HEK293 (cell line): Measurements from ENCODE around the gene COPZ1.

Experiments
- BCL11A ChIP-seq: fragments of 450-650 bp; formaldehyde crosslinking; IDR thresholded peaks from 2 replicates; pipeline ENCODE4 v1.5.1; 2016; ENCODE audit warnings: low read depth, missing biosample characterization, missing genetic modification characterization
- GFI1B ChIP-seq: fragments of 450-650 bp; formaldehyde crosslinking; IDR thresholded peaks from 2 replicates; pipeline ENCODE4 v1.5.1; 2016; ENCODE audit warnings: missing biosample characterization, missing genetic modification characterization
- GLIS2 ChIP-seq: fragments of 450-650 bp; formaldehyde crosslinking; IDR thresholded peaks from 2 replicates; pipeline ENCODE4 v1.5.1; 2016; ENCODE audit warnings: missing biosample characterization, missing genetic modification characterization
- KLF10 ChIP-seq: fragments of 450-650 bp; IDR thresholded peaks from 2 replicates; pipeline ENCODE4 v1.5.1; 2018; ENCODE audit warnings: missing biosample characterization, mild to moderate bottlenecking, missing genetic modification characterization
- MZF1 ChIP-seq: fragments of 450-650 bp; formaldehyde crosslinking; IDR thresholded peaks from 2 replicates; pipeline ENCODE4 v1.5.1; 2017; ENCODE audit warnings: missing biosample characterization, missing genetic modification characterization, borderline replicate concordance
- ZBTB17 ChIP-seq: fragments of 450-650 bp; formaldehyde crosslinking; IDR thresholded peaks from 2 replicates; pipeline ENCODE4 v1.5.1; 2016; ENCODE audit warnings: missing biosample characterization, missing genetic modification characterization
- ZBTB8A ChIP-seq: fragments of 450-650 bp; formaldehyde crosslinking; IDR thresholded peaks from 2 replicates; pipeline ENCODE4 v1.5.1; 2016; ENCODE audit warnings: missing biosample characterization, missing genetic modification characterization
- ZEB2 ChIP-seq: fragments of 450-650 bp; formaldehyde crosslinking; IDR thresholded peaks from 2 replicates; pipeline ENCODE4 v1.5.1; 2016; ENCODE audit warnings: missing biosample characterization, missing genetic modification characterization
- ZIC2 ChIP-seq: fragments of 450-650 bp; formaldehyde crosslinking; IDR thresholded peaks from 2 replicates; pipeline ENCODE4 v1.5.1; 2016; ENCODE audit warnings: missing biosample characterization, missing genetic modification characterization
- ZNF121 ChIP-seq: fragments of 450-650 bp; formaldehyde crosslinking; IDR thresholded peaks from 2 replicates; pipeline ENCODE4 v1.5.1; 2016; ENCODE audit warnings: missing biosample characterization, missing genetic modification characterization
- ZNF132 ChIP-seq: fragments of 450-650 bp; formaldehyde crosslinking; IDR thresholded peaks from 2 replicates; pipeline ENCODE4 v1.5.1; 2017; ENCODE audit warnings: missing biosample characterization, missing genetic modification characterization, borderline replicate concordance
- ZNF155 ChIP-seq: fragments of 450-650 bp; formaldehyde crosslinking; IDR thresholded peaks from 2 replicates; pipeline ENCODE4 v1.5.1; 2016; ENCODE audit warnings: missing biosample characterization, missing genetic modification characterization
- ZNF174 ChIP-seq: fragments of 450-650 bp; formaldehyde crosslinking; IDR thresholded peaks from 2 replicates; pipeline ENCODE4 v1.5.0; 2017; ENCODE audit warnings: missing biosample characterization, mild to moderate bottlenecking, missing genetic modification characterization
- ZNF266 ChIP-seq: fragments of 450-650 bp; formaldehyde crosslinking; IDR thresholded peaks from 2 replicates; pipeline ENCODE4 v1.5.1; 2016; ENCODE audit warnings: missing biosample characterization, missing genetic modification characterization, low read depth
- ZNF274 ChIP-seq, 2 experiments: fragments of 200-500 bp in 1 of 2; fragments of 450-650 bp in 1 of 2; sonication (Bioruptor generic) in 1 of 2; formaldehyde crosslinking in 1 of 2; IDR thresholded peaks; 2 replicates each; pipeline versions ENCODE4 v1.5.1 to v1.6.1; 2014 to 2016; ENCODE audit warnings: borderline replicate concordance in 1 of 2, inconsistent platforms in 1 of 2, low read length in 1 of 2, missing biosample characterization in 1 of 2, missing genetic modification characterization in 1 of 2
- ZNF335 ChIP-seq: fragments of 450-650 bp; formaldehyde crosslinking; conservative IDR thresholded peaks from 2 replicates; pipeline ENCODE4 v1.5.1; 2016; ENCODE audit warnings: missing biosample characterization, missing genetic modification characterization
- ZNF404 ChIP-seq: fragments of 450-650 bp; formaldehyde crosslinking; IDR thresholded peaks from 2 replicates; pipeline ENCODE4 v1.5.1; 2017; ENCODE audit warnings: missing biosample characterization, missing genetic modification characterization
- ZNF514 ChIP-seq: fragments of 450-650 bp; formaldehyde crosslinking; IDR thresholded peaks from 2 replicates; pipeline ENCODE4 v1.5.1; 2016; ENCODE audit warnings: missing biosample characterization, missing genetic modification characterization
- ZNF529 ChIP-seq: fragments of 450-650 bp; formaldehyde crosslinking; IDR thresholded peaks from 2 replicates; pipeline ENCODE4 v1.5.1; 2017; ENCODE audit warnings: missing genetic modification characterization, missing biosample characterization; ENCODE audit not compliant: insufficient replicate concordance
- ZNF544 ChIP-seq: fragments of 450-650 bp; formaldehyde crosslinking; IDR thresholded peaks from 2 replicates; pipeline ENCODE4 v1.5.0; 2017; ENCODE audit warnings: missing biosample characterization, missing genetic modification characterization
- ZNF561 ChIP-seq: fragments of 450-650 bp; IDR thresholded peaks from 2 replicates; pipeline ENCODE4 v1.5.1; 2018; ENCODE audit warnings: missing biosample characterization, missing genetic modification characterization, borderline replicate concordance
- ZNF701 ChIP-seq: fragments of 450-650 bp; formaldehyde crosslinking; IDR thresholded peaks from 2 replicates; pipeline ENCODE4 v1.5.1; 2016; ENCODE audit warnings: missing biosample characterization, missing genetic modification characterization
- ZNF777 ChIP-seq: fragments of 450-650 bp; formaldehyde crosslinking; IDR thresholded peaks from 2 replicates; pipeline ENCODE4 v1.5.1; 2017; ENCODE audit warnings: missing biosample characterization, missing genetic modification characterization, borderline replicate concordance
- TF ChIP-seq, protein P1 (sequence below): fragments of 450-650 bp; formaldehyde crosslinking; IDR thresholded peaks from 2 replicates; pipeline ENCODE4 v1.5.1; 2016; ENCODE audit warnings: missing biosample characterization, missing genetic modification characterization
- TF ChIP-seq, protein P2 (sequence below): fragments of 450-650 bp; formaldehyde crosslinking; IDR thresholded peaks from 2 replicates; pipeline ENCODE4 v1.5.1; 2017; ENCODE audit warnings: missing biosample characterization, missing genetic modification characterization
- TF ChIP-seq, protein P3 (sequence below): fragments of 450-650 bp; formaldehyde crosslinking; conservative IDR thresholded peaks from 2 replicates; pipeline ENCODE4 v1.5.1; 2016; ENCODE audit warnings: low read depth, missing biosample characterization, missing genetic modification characterization
- TF ChIP-seq, protein P4 (sequence below): sonication (generic); formaldehyde crosslinking; IDR thresholded peaks from 2 replicates; pipeline ENCODE4 v1.8.1; 2022; ENCODE audit warnings: mild to moderate bottlenecking, moderate library complexity, missing genetic modification reagents
- TF ChIP-seq, protein P5 (sequence below): fragments of 450-650 bp; formaldehyde crosslinking; IDR thresholded peaks from 2 replicates; pipeline ENCODE4 v1.5.1; 2016; ENCODE audit warnings: missing biosample characterization, missing genetic modification characterization

The COPZ1 gene

DNA sequence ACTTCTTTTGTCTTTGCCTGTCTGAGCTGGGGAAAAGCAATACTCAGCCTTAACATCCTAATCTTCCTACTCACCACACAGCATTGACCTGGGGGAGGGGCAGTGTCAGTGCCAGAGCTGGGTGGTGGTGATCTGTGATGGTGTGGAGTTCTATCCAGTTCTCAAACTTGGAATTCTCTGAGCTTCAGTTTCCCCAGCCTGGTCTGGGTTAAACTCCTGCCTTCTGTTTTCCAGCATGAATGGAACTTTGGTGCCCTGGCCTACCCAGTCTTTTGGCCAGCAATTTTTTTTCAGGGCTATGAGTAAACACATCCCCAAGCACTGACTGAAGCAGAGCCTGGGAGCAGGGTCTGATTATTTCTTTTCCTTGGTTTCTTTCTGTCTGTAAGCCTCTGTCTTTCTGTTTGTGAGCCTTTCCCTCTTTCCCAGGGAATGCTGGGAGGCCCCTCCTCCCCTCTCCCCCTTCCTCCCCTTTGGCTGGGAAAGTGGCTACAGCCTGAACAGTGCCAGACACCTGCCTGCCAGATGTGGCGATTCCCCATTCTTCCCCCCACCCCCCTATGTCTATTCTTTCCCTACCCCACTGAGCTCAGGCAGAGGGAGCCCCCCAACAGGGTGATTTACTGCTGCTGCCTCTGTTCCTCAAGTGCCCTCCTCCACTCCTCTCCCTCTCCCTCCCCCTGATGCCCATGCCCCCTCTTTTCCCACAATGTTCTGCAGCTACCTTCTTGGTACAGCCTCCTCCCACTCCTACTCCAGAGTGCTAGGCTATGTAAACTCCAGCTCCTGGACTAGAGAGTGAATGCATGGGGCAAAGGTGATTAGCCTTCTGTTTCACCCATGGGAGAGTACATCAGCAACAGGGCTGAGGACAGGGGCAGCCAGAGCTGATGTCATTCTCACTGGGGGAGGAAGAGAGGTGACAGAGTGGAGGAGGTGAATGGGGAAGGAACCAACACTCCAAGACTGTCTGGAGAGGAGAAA is 28.3 kb downstream of the COPZ1 start (continued):
- TF ChIP-seq, protein P1, sequence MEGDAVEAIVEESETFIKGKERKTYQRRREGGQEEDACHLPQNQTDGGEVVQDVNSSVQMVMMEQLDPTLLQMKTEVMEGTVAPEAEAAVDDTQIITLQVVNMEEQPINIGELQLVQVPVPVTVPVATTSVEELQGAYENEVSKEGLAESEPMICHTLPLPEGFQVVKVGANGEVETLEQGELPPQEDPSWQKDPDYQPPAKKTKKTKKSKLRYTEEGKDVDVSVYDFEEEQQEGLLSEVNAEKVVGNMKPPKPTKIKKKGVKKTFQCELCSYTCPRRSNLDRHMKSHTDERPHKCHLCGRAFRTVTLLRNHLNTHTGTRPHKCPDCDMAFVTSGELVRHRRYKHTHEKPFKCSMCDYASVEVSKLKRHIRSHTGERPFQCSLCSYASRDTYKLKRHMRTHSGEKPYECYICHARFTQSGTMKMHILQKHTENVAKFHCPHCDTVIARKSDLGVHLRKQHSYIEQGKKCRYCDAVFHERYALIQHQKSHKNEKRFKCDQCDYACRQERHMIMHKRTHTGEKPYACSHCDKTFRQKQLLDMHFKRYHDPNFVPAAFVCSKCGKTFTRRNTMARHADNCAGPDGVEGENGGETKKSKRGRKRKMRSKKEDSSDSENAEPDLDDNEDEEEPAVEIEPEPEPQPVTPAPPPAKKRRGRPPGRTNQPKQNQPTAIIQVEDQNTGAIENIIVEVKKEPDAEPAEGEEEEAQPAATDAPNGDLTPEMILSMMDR = no peak
- TF ChIP-seq ZNF514 = no peak
- TF ChIP-seq BCL11A = no peak
- TF ChIP-seq ZNF404 (tag by site-specific recombination) = no peak
- TF ChIP-seq, protein P2, sequence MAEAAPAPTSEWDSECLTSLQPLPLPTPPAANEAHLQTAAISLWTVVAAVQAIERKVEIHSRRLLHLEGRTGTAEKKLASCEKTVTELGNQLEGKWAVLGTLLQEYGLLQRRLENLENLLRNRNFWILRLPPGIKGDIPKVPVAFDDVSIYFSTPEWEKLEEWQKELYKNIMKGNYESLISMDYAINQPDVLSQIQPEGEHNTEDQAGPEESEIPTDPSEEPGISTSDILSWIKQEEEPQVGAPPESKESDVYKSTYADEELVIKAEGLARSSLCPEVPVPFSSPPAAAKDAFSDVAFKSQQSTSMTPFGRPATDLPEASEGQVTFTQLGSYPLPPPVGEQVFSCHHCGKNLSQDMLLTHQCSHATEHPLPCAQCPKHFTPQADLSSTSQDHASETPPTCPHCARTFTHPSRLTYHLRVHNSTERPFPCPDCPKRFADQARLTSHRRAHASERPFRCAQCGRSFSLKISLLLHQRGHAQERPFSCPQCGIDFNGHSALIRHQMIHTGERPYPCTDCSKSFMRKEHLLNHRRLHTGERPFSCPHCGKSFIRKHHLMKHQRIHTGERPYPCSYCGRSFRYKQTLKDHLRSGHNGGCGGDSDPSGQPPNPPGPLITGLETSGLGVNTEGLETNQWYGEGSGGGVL = peak; percentile 99
- no peak for TF ChIP-seq GFI1B (tag by site-specific recombination)
- TF ChIP-seq MZF1 (tag by site-specific recombination) = no peak
- TF ChIP-seq ZNF274 (IDR thresholded peaks at IDR 0.05; ENCODE audit: low read length) = no peak
- no peak for TF ChIP-seq ZNF274 (tag by site-specific recombination; IDR thresholded peaks at IDR 0.05; ENCODE audit: borderline replicate concordance)
- no peak for TF ChIP-seq ZNF335 (tag by site-specific recombination)
- no peak for TF ChIP-seq ZNF266 (tag by site-specific recombination)
- no peak for TF ChIP-seq ZBTB17 (tag by site-specific recombination)
- no peak for TF ChIP-seq KLF10 (tag by site-specific recombination)
- TF ChIP-seq ZNF121 (tag by site-specific recombination) = no peak
- TF ChIP-seq, protein P3, sequence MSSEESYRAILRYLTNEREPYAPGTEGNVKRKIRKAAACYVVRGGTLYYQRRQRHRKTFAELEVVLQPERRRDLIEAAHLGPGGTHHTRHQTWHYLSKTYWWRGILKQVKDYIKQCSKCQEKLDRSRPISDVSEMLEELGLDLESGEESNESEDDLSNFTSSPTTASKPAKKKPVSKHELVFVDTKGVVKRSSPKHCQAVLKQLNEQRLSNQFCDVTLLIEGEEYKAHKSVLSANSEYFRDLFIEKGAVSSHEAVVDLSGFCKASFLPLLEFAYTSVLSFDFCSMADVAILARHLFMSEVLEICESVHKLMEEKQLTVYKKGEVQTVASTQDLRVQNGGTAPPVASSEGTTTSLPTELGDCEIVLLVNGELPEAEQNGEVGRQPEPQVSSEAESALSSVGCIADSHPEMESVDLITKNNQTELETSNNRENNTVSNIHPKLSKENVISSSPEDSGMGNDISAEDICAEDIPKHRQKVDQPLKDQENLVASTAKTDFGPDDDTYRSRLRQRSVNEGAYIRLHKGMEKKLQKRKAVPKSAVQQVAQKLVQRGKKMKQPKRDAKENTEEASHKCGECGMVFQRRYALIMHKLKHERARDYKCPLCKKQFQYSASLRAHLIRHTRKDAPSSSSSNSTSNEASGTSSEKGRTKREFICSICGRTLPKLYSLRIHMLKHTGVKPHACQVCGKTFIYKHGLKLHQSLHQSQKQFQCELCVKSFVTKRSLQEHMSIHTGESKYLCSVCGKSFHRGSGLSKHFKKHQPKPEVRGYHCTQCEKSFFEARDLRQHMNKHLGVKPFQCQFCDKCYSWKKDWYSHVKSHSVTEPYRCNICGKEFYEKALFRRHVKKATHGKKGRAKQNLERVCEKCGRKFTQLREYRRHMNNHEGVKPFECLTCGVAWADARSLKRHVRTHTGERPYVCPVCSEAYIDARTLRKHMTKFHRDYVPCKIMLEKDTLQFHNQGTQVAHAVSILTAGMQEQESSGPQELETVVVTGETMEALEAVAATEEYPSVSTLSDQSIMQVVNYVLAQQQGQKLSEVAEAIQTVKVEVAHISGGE = no peak
- peak; percentile 93 for TF ChIP-seq ZIC2 (tag by site-specific recombination)
- TF ChIP-seq ZEB2 (tag by site-specific recombination) = no peak
- no peak for TF ChIP-seq ZNF561 (tag by site-specific recombination)
- TF ChIP-seq, protein P4, sequence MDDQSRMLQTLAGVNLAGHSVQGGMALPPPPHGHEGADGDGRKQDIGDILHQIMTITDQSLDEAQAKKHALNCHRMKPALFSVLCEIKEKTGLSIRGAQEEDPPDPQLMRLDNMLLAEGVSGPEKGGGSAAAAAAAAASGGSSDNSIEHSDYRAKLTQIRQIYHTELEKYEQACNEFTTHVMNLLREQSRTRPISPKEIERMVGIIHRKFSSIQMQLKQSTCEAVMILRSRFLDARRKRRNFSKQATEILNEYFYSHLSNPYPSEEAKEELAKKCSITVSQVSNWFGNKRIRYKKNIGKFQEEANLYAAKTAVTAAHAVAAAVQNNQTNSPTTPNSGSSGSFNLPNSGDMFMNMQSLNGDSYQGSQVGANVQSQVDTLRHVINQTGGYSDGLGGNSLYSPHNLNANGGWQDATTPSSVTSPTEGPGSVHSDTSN (CRISPR knock-in tag) = no peak
- peak; percentile 57 for TF ChIP-seq GLIS2 (tag by site-specific recombination)
- TF ChIP-seq ZNF132 (tag by site-specific recombination) = no peak
- no peak for TF ChIP-seq ZNF701 (tag by site-specific recombination)
- no peak for TF ChIP-seq ZNF777 (tag by site-specific recombination)
- TF ChIP-seq ZNF544 = no peak
- no peak for TF ChIP-seq ZBTB8A (tag by site-specific recombination)
- TF ChIP-seq, protein P5, sequence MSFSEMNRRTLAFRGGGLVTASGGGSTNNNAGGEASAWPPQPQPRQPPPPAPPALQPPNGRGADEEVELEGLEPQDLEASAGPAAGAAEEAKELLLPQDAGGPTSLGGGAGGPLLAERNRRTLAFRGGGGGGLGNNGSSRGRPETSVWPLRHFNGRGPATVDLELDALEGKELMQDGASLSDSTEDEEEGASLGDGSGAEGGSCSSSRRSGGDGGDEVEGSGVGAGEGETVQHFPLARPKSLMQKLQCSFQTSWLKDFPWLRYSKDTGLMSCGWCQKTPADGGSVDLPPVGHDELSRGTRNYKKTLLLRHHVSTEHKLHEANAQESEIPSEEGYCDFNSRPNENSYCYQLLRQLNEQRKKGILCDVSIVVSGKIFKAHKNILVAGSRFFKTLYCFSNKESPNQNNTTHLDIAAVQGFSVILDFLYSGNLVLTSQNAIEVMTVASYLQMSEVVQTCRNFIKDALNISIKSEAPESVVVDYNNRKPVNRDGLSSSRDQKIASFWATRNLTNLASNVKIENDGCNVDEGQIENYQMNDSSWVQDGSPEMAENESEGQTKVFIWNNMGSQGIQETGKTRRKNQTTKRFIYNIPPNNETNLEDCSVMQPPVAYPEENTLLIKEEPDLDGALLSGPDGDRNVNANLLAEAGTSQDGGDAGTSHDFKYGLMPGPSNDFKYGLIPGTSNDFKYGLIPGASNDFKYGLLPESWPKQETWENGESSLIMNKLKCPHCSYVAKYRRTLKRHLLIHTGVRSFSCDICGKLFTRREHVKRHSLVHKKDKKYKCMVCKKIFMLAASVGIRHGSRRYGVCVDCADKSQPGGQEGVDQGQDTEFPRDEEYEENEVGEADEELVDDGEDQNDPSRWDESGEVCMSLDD (tag by site-specific recombination) = no peak
- no peak for TF ChIP-seq ZNF174 (tag by site-specific recombination)
- TF ChIP-seq ZNF529 (tag by site-specific recombination) = no peak
- TF ChIP-seq ZNF155 = no peak
